Measurements from ENCODE around the gene FLNA.
"Not testable (repeated sequence)": the region's sequence is repeated elsewhere in the genome, so short reads cannot be mapped to it uniquely, and the experiment has no call there.

Gene FLNA

DNA sequence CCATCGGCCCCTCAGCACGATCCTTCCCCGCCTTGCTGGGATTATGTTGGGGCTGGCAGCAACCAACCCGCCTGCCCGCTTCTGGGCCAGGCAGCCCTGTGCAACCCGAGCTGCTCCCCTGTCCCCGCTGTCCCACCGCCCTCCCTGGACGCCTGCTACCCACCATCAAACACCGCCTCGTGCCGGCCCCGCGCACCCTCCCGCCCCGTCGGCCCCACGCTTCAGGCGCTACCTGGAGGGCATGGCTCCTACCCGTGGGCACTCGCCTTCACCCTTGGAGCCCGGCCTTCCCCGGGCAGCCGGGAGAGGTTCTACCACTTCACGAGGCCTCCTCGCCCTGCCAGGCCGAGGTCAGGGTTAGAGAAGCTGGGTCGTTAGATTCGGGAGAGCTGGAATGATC lies 41.9 kb downstream of the FLNA start:
- no peak for DNase-seq

DNA sequence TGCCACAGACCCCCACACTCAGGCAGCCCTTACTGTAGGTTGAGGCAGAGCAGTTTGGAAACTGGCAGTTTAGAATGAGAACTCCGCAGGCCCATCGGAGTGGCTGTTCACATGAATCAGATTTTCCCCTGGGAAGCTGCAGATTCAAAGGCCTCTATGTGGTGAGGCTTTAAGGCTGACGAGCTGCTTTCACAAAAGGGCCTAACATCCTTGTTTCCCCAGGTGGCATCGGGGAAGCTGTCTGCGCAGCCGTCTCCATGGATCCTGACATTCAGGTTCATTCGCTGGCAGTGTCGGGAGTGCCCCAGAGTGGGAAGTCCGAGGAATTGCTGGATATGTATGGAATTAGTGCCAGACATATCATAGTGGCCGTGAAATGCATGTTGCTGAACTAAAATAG lies 45.1 kb downstream of the FLNA start:
- no peak for DNase-seq

GRCh38 chrX:154328646-154329045 lies 45.8 kb downstream of the FLNA start:
- DNase-seq, result no peak

GRCh38 chrX:154327038-154327820 lies 47.2 kb downstream of the FLNA start:
- DNase-seq, result no peak

- DNase-seq, result no peak
These were observed 48.9 kb downstream of the FLNA start for GRCh38 chrX:154325541-154325940.

DNA sequence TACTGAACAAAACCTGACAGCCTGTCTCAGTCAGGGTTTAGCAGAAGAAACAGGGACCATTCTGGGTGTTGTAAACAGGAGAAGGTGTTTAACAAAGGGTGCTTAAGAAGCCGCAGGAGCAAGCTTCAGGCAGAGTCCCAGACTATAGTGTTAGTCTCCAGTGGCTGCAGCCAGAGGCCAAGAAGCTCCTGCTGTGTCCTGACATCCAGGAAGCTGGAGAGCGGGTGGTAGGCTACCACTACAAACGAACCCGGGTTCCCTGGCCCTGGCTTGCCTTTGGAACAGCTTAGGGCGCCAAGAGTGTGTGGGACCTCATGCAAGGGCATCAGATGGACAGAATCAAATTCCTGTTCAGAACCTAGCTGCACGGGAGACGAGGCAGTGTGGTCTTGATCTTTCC lies 50.9 kb downstream of the FLNA start:
- no peak for DNase-seq

GRCh38 chrX:154322890-154323289 lies 51.5 kb downstream of the FLNA start:
- no peak for DNase-seq

DNA sequence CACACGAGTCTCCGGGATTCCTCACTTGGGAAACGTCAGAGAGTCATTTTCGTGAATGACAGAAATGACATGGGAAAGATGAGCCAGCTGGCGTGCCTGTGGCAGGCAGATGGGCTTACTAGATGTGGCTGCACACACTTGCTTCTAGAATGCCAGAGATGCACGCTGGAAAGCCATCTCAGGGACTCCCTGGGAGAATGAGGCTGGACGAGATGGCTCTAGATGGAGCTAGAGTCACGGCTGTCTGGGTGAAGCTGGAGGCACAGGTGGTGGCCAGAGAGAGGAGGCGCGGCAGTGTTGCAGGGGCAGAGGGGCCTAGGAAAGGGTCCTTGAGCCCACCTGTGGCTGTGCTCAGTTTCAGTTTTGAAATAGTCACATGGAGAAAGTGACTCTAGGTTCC lies 52.8 kb downstream of the FLNA start:
- no peak for DNase-seq

DNA sequence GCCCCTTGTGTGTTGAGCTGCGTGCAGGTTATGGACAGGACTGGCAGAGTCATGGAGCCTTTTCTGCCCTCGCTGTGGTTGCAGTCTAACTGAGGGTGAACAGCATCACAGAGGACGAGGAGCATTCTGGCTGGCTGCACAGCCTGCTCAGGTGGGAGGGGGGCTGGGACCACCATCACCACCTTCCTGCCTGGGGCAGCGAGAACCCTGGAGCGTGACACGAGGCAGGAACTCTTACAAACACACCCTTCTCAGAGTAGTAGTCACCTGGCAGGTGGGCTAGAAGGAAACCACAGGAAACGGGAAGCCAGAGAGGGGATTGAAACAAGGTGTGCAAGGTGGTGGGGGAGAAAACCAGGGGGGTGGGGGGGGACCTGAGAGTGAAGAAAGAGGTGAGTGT lies 53.3 kb downstream of the FLNA start:
- no peak for DNase-seq

DNA sequence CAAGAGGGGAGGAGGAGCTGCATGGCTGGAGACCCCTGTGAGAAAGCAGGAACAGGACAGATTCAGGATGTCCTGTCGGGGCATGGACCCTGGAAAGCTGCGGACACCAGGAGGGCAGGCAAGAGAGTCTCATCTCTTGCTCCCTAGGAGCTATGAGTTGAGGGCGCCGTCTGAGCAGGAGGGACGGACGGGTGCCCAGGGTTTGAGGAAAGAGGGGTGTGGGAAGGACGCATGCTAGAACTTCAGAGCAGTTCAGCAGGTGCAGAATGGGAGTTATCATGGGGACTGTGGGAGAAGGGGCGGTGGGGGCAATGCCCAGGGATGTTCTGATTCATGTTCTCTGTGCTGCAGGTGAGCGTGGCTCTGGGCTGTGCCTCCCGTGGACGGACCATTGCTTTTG lies 54.0 kb downstream of the FLNA start:
- DNase-seq, result no peak

DNA sequence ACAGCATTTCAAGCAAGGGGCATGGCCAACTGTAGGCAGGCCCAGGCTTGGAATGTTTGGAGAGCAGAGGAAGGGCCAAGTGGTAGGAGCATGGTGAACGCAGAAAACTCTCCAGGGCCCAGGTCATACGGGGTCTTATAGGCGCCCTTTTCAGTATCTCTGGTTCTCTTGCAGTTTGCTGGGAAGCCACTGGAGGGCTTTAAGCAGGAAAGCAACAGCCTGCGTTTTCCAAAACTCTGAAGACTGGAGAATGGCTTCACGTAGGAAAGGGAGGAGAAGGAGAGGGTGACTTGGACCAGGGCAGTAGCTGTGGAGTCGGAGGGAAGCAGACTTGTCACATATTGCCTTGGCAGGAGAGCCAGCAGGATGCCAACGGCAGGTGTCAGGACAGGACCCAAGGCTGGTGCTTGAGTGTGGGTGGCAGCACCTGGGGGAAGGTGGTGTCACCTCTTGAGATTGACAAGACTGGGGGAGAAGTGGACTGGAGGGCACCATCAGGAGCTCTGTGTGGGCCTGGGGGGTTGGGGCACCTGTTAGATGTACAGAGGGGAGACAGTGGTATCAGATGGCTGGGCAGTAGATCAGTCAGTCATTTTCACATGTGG lies 56.9 kb downstream of the FLNA start:
- DNase-seq, result no peak

DNA sequence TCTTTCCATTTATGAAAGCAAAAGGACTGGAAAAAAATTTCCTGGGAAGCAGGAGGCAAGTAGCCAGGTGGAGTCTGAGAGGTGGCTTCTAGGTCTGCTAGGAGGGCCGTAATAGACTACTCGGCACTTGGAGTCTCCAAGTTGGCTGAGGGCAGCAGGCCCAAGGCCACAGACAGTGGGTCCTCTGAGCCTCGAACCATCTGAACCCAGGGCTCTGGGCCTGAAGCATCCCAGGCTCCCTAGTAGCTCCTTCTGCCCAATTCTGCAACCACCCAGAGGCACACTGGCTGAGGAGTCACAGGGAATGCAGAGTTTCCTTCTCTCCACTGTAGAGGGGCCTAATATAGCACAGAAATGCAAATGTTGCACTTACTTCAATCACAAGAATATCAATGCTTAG lies 59.0 kb downstream of the FLNA start:
- DNase-seq, result no peak

DNA sequence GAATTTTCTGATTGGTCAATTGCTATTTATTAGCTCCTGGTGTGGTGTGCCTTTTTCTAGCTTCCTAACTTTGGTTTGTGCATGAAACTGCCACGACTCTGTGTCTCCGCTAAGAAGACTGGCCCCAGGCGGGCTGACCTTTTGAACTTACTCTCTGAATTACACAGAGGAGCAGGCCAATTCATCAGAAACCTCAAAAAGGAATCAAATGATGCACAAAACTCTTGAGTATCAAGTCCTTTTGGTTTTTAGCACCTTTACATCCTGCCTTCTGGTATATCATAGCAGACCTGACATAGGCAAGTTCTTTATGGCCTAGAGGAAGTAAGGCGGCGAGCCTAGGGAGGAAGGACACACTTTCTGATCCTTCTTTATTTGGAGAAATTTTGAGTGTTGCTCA lies 61.3 kb downstream of the FLNA start:
- no peak for DNase-seq

DNA sequence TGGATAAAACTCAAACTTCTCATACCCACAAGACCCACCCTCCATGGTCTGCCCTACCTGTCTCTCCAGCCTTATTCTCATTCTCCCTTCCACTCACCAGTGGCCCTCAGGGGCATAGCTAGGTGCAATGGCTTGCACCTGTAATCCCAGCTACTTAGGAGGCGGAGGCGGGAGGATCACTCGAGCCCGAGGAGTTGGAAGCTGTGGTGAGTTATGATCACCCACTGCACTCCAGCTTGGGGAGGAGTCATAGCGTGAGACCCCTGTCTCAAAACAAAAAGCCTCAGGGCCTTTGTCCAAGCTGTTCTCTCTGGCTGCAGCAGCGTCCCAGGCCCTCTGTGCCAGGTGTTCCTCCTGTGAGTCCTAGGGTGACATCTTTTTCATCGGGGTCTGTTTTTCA lies 62.3 kb downstream of the FLNA start:
- no peak for DNase-seq

GRCh38 chrX:154310616-154311536 lies 63.6 kb downstream of the FLNA start:
- DNase-seq, result no peak

- DNase-seq, result no peak
These were observed 65.2 kb downstream of the FLNA start for GRCh38 chrX:154309041-154309775.

GRCh38 chrX:154308108-154308946 lies 66.1 kb downstream of the FLNA start:
- DNase-seq, result no peak

- no peak for DNase-seq
These were observed 67.2 kb downstream of the FLNA start for GRCh38 chrX:154307202-154307601.

GRCh38 chrX:154305541-154306205 lies 68.8 kb downstream of the FLNA start:
- no peak for DNase-seq

DNA sequence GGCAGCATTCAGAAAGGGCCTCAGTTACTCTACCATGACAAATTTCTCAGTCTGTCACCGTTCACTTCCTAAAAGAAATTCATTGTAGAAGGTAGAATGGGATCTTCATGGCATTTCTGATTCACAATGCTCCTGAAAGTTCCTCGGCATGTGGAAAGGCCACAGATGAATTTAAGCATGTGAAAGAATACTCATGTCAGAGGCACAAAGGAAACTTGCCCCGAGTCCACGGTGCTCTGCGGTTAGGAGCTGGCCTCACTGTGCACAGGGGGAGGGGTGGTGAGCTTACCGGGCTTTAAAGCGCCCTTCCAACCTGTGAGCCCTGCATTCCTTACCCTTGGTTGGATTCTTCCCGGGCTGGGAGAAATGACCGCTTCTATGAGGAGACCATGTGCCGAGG lies 69.6 kb downstream of the FLNA start:
- DNase-seq, result no peak

DNA sequence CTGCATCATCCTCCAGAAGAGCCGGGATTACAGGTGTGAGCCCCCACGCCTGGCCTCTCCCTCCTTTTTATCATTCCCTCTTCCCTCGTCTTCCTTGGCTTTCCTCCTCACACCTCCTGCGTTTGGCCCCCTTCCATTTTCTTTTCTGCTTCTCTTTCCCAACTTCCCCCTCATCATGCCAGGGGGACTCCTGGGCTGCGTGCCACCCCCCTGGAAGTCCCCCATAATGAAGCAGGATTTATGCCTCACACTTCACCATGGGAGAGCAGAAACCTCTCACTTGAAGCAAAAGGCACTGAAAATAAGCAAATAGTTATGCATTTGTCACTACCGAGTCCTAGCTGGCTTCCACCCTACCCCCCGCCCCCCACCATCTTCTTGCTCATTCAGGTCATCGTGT lies 71.0 kb downstream of the FLNA start:
- DNase-seq, result no peak

- DNase-seq, result not testable (repeated sequence)
These were observed 71.4 kb downstream of the FLNA start for GRCh38 chrX:154302998-154303397.

Data from NCI-H187 treated with DMSO at 0.1 percent for 48 hours (cell line).